CD14-positive monocyte (primary cell): ENCODE measurements around the gene NOP56. TPM values are rescaled to one million over a fixed set of nuclear protein-coding genes. Genes with fewer than 3 reads are reported as not detected.

Experiments used
- DNase-seq, 3 donors: peaks; one replicate each; pipeline ENCODE4 v3.0.0-alpha.2; 2011 to 2022
- H2AFZ ChIP-seq: 2 replicates; pipeline ENCODE4 v1.6.0; 2012; ENCODE audit warnings: mild to moderate bottlenecking, low read depth, low read length, inconsistent platforms; ENCODE audit not compliant: insufficient read depth, poor library complexity, severe bottlenecking
- H3K27ac ChIP-seq, 2 donors: 1 replicate in 1 of 2; 2 replicates in 1 of 2; pipeline ENCODE4 v1.5.1; 2012 to 2013; ENCODE audit warnings: low read length in 2 of 2, control low read depth in 1 of 2, inconsistent platforms in 1 of 2, low read depth in 1 of 2, mild to moderate bottlenecking in 1 of 2
- H3K27me3 ChIP-seq, 2 donors: one replicate each; pipeline versions ENCODE4 v1.6.0 to v1.6.1; 2011 to 2013; ENCODE audit warnings: low read length in 2 of 2; ENCODE audit not compliant: control insufficient read depth in 2 of 2, insufficient read depth in 2 of 2
- H3K36me3 ChIP-seq, 2 donors: replicated peaks in 1 of 2; 1 replicate in 1 of 2; 2 replicates in 1 of 2; pipeline versions ENCODE4 v1.5.1 to v1.6.1; 2012 to 2013; ENCODE audit warnings: low read length in 2 of 2, control low read depth in 1 of 2, inconsistent platforms in 1 of 2, mild to moderate bottlenecking in 1 of 2; ENCODE audit not compliant: insufficient read depth in 2 of 2, control insufficient read depth in 1 of 2
- H3K4me1 ChIP-seq, 2 donors: 1 replicate in 1 of 2; 2 replicates in 1 of 2; pipeline versions ENCODE4 v1.5.1 to v1.6.1; 2012 to 2013; ENCODE audit warnings: low read length in 2 of 2, control low read depth in 1 of 2, inconsistent platforms in 1 of 2, mild to moderate bottlenecking in 1 of 2, moderate library complexity in 1 of 2; ENCODE audit not compliant: insufficient read depth in 2 of 2, control insufficient read depth in 1 of 2
- H3K4me2 ChIP-seq: replicated peaks from 2 replicates; pipeline ENCODE3; 2012; ENCODE audit warnings: low read length, moderate library complexity, mild to moderate bottlenecking; ENCODE audit not compliant: poor library complexity, severe bottlenecking; ENCODE audit errors: extremely low read depth
- H3K4me3 ChIP-seq, 3 experiments: fragments of 200-600 bp in 1 of 3; sonication (generic) in 1 of 3; replicated peaks in 1 of 3; 1 replicate in 2 of 3; 2 replicates in 1 of 3; pipeline ENCODE4 v1.5.1; 2011 to 2013; ENCODE audit warnings: low read length in 3 of 3, mild to moderate bottlenecking in 3 of 3, control low read depth in 2 of 3, low read depth in 2 of 3, inconsistent platforms in 1 of 3, moderate library complexity in 1 of 3
- H3K79me2 ChIP-seq: 2 replicates; pipeline ENCODE4 v1.6.0; 2012; ENCODE audit warnings: mild to moderate bottlenecking, control low read depth, inconsistent platforms, low read length, moderate library complexity; ENCODE audit not compliant: insufficient read depth
- H3K9ac ChIP-seq: 2 replicates; pipeline ENCODE4 v1.6.0; 2017; ENCODE audit warnings: low read length, mild to moderate bottlenecking; ENCODE audit not compliant: insufficient read depth, poor library complexity, severe bottlenecking
- H3K9me3 ChIP-seq, 2 donors: replicated peaks in 1 of 2; 1 replicate in 1 of 2; 2 replicates in 1 of 2; pipeline versions ENCODE4 v1.5.1 to v1.6.1; 2012 to 2013; ENCODE audit warnings: low read length in 2 of 2, control low read depth in 1 of 2; ENCODE audit not compliant: control insufficient read depth in 1 of 2, insufficient read depth in 1 of 2
- H4K20me1 ChIP-seq: 2 replicates; pipeline ENCODE4 v1.6.0; 2012; ENCODE audit warnings: mild to moderate bottlenecking, low read length, control low read depth, moderate library complexity; ENCODE audit not compliant: insufficient read depth
- H3K27ac Mint-ChIP-seq, 7 donors: one replicate each; pipeline ENCODE4 v1.8.0; 2020; ENCODE audit warnings: mild to moderate bottlenecking in 7 of 7, mixed read lengths in 7 of 7, moderate library complexity in 6 of 7, inconsistent platforms in 2 of 7
- H3K27me3 Mint-ChIP-seq, 3 donors: one replicate each; pipeline ENCODE4 v1.8.0; 2021 to 2022; ENCODE audit warnings: low read depth in 3 of 3, mild to moderate bottlenecking in 3 of 3, mixed read lengths in 3 of 3, moderate library complexity in 3 of 3, inconsistent platforms in 1 of 3
- H3K36me3 Mint-ChIP-seq, 2 donors: one replicate each; pipeline ENCODE4 v1.8.0; 2020; ENCODE audit warnings: mixed read lengths in 2 of 2, inconsistent platforms in 1 of 2, mild to moderate bottlenecking in 1 of 2
- H3K4me1 Mint-ChIP-seq: one replicate; pipeline ENCODE4 v1.8.0; 2020; ENCODE audit warnings: mild to moderate bottlenecking, mixed read lengths
- H3K4me3 Mint-ChIP-seq, 2 donors: one replicate each; pipeline ENCODE4 v1.8.0; 2020; ENCODE audit warnings: mild to moderate bottlenecking in 2 of 2, mixed read lengths in 2 of 2, moderate library complexity in 1 of 2
- H3K9me3 Mint-ChIP-seq, 7 donors: one replicate each; pipeline ENCODE4 v1.8.0; 2020 to 2022; ENCODE audit warnings: mixed read lengths in 7 of 7, mild to moderate bottlenecking in 6 of 7, moderate library complexity in 6 of 7, inconsistent platforms in 2 of 7
- WGBS: methylation state at CpG from one replicate; pipeline ENCODE4 v1.1.5; 2013; ENCODE audit warnings: missing lambda C conversion rate; ENCODE audit not compliant: insufficient coverage; 5-methylcytosine and 5-hydroxymethylcytosine counted together
- intact Hi-C, 2 donors: fragments of 100-400 bp; cut with micrococcal nuclease; formaldehyde crosslinking; loops; one replicate each; pipeline versions ENCODE4 v1.15.0 to v1.15.1; 2023
- polyA plus RNA-seq, 3 donors: library from polyadenylated mRNA; depleted of rRNA in 1 of 3; unstranded in 2 of 3; stranded (reverse) in 1 of 3; fragments of 300-500 nt in 2 of 3; fragments of >200 nt in 1 of 3; fragmentation: Illumina TruSeq in 2 of 3; gene quantifications; 1 replicate in 2 of 3; 2 replicates in 1 of 3; pipeline ENCODE4 v1.2.3, GENCODE V29; 2012 to 2021
- TF ChIP-seq, protein P1 (sequence below): fragments of 200-600 bp; IDR thresholded peaks from one replicate; pipeline ENCODE4 v1.8.0; 2022; ENCODE audit warnings: antibody characterized with exemption, mild to moderate bottlenecking

NOP56 gene
- polyA plus RNA-seq, 3 donors, result 27.3 to 102 (median 33.1) TPM

DNA sequence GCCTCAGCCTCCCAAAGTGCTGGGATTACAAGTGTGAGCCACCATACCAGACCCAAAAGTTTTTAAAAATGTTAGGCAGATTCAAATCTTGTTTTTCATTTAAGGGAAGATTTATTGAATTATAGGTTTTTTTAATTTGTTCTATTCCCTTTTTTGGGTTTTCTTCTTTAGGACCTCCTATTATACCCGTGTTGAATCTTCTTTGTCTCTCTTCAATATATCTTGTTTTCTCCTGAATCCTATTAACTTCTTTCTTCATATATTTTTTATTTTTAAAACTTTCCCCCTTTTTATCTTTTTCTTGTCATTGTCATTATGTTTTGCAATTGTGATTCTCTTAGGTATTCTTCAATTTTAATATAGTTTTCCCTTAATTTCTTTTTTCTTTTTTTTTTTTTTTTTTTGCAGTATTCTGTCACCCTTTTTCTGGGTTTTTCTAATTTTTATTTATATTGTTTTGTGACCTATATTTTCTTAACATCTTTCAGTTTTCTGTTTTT, 45.9 kb upstream of the NOP56 start:
- DNase-seq, result no peak
- H3K9me3 ChIP-seq, result peaks cover 18 to 24% of the 10 kb centered on the region in 2 donors
- no peak overlapping the region for H3K4me3 ChIP-seq
- H3K4me1 ChIP-seq, result no peaks in the 10 kb centered on the region
- no peaks in the 10 kb centered on the region for H4K20me1 ChIP-seq
- no peak overlapping the region for H3K27ac Mint-ChIP-seq
- H3K27me3 Mint-ChIP-seq, result peaks cover 4 to 16% (median 7%) of the 10 kb centered on the region in 3 donors
- H3K4me1 Mint-ChIP-seq, result no peaks in the 10 kb centered on the region
- no peak overlapping the region for H2AFZ ChIP-seq
- TF ChIP-seq, protein P1, sequence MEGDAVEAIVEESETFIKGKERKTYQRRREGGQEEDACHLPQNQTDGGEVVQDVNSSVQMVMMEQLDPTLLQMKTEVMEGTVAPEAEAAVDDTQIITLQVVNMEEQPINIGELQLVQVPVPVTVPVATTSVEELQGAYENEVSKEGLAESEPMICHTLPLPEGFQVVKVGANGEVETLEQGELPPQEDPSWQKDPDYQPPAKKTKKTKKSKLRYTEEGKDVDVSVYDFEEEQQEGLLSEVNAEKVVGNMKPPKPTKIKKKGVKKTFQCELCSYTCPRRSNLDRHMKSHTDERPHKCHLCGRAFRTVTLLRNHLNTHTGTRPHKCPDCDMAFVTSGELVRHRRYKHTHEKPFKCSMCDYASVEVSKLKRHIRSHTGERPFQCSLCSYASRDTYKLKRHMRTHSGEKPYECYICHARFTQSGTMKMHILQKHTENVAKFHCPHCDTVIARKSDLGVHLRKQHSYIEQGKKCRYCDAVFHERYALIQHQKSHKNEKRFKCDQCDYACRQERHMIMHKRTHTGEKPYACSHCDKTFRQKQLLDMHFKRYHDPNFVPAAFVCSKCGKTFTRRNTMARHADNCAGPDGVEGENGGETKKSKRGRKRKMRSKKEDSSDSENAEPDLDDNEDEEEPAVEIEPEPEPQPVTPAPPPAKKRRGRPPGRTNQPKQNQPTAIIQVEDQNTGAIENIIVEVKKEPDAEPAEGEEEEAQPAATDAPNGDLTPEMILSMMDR, result no peak
- no peak overlapping the region for H3K4me3 Mint-ChIP-seq
- peaks cover 14 to 38% (median 30%) of the 10 kb centered on the region in 7 donors for H3K9me3 Mint-ChIP-seq
- no peaks in the 10 kb centered on the region for H3K36me3 Mint-ChIP-seq
- no peak overlapping the region for H3K9ac ChIP-seq
- H3K27me3 ChIP-seq, result peaks cover 0 to 3% of the 10 kb centered on the region in 2 donors
- no peak overlapping the region for H3K4me2 ChIP-seq
- intact Hi-C loops, result no loop called here
- H3K27ac ChIP-seq, result no peak overlapping the region
- H3K36me3 ChIP-seq, result no peaks in the 10 kb centered on the region
- no peaks in the 10 kb centered on the region for H3K79me2 ChIP-seq
- WGBS, result no CpG with 5 or more reads among the region's 1 CpG

DNA sequence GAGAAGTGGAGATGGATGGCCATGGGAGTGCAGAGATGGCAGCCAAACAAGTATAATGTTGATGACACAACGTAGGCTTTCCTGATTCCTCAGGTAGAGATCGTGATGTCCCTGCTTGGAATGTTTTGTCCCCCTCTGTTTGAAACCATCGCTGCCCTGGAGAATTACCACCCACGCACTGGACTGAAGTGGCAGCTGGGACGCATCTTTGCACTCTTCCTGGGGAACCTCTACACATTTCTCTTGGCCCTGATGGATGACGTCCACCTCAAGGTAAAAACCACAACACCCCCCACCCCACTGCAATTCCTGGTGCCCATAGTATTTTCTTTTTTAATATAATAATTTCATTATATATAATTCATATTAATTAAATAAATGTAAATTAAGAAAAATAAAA, 42.1 kb upstream of the NOP56 start:
- Mint-ChIP-seq H3K27ac (no peak overlapping the region), H3K9me3 (peaks cover 10 to 36% (median 27%) of the 10 kb centered on the region in 7 donors), H3K36me3 (no peaks in the 10 kb centered on the region), H3K4me3 (no peak overlapping the region), H3K4me1 (no peaks in the 10 kb centered on the region), H3K27me3 (peaks cover 6 to 13% (median 10%) of the 10 kb centered on the region in 3 donors)
- H3K36me3 ChIP-seq, result no peaks in the 10 kb centered on the region
- H3K9me3 ChIP-seq, result peaks cover 18 to 23% of the 10 kb centered on the region in 2 donors
- no peak overlapping the region for H3K9ac ChIP-seq
- 100% methylated on average over 3 of the region's 6 CpGs for WGBS
- TF ChIP-seq, protein P1, result no peak
- no peak overlapping the region for H3K4me2 ChIP-seq
- no peak overlapping the region for H3K4me3 ChIP-seq
- no peaks in the 10 kb centered on the region for H3K4me1 ChIP-seq
- H2AFZ ChIP-seq, result no peak overlapping the region
- intact Hi-C loops, result no loop called here
- no peak for DNase-seq
- no peaks in the 10 kb centered on the region for H3K27me3 ChIP-seq
- no peaks in the 10 kb centered on the region for H4K20me1 ChIP-seq
- H3K27ac ChIP-seq, result no peak overlapping the region
- H3K79me2 ChIP-seq, result no peaks in the 10 kb centered on the region
